IMR-90 (cell line): ENCODE measurements around the gene ARHGAP32. TPM values are rescaled to one million over a fixed set of nuclear protein-coding genes. Genes with fewer than 3 reads are reported as not detected.

ENCODE experiments used
- ATAC-seq: fragments of 200-7000 bp; cut with Tn5 transposase; 2 replicates; pipeline ENCODE4 v1.9.1; 2020; ENCODE audit warnings: low read depth, mild to moderate bottlenecking, moderate library complexity
- BruUV-seq: library from RNA; stranded (reverse); fragments of 400-500 nt; replicated peaks from 2 replicates; lab custom pipeline; 2021; lab: Mats Ljungman, UMichigan
- CTCF ChIA-PET: fragments of 300-600 bp; formaldehyde crosslinking; extraction: SDS; loops from one replicate; lab custom pipeline; 2021; ENCODE audit warnings: antibody characterized with exemption; lab: Yijun Ruan, JAX
- POLR2A ChIA-PET: fragments of 300-600 bp; sonication (Branson Sonifier 250); formaldehyde crosslinking; loops from one replicate; lab custom pipeline; 2022; ENCODE audit warnings: antibody characterized with exemption; ENCODE audit not compliant: unreplicated experiment; lab: Charles Lee
- DNase-seq: peaks from one replicate; pipeline ENCODE4 v3.0.0; 2013
- H2AFZ ChIP-seq: replicated peaks from 2 replicates; pipeline ENCODE3; 2013; ENCODE audit warnings: low read length, mild to moderate bottlenecking; ENCODE audit not compliant: poor library complexity
- H2AK5ac ChIP-seq: 2 replicates; pipeline ENCODE4 v1.6.1; 2013; ENCODE audit warnings: low read depth, low read length, inconsistent platforms
- H2AK9ac ChIP-seq: replicated peaks from 2 replicates; pipeline ENCODE3; 2013; ENCODE audit warnings: mild to moderate bottlenecking, low read depth, low read length, moderate library complexity; ENCODE audit not compliant: poor library complexity
- H2BK120ac ChIP-seq: 2 replicates; pipeline ENCODE4 v1.6.1; 2013; ENCODE audit warnings: low read depth, low read length, inconsistent platforms
- H2BK15ac ChIP-seq: 3 replicates; pipeline ENCODE4 v1.6.1; 2013; ENCODE audit warnings: low read depth, low read length, inconsistent platforms
- H2BK20ac ChIP-seq: 2 replicates; pipeline ENCODE4 v1.6.1; 2013; ENCODE audit warnings: low read depth, mild to moderate bottlenecking, inconsistent platforms, low read length, moderate library complexity
- H2BK5ac ChIP-seq: 2 replicates; pipeline ENCODE4 v1.6.1; 2013; ENCODE audit warnings: mild to moderate bottlenecking, low read depth, low read length, inconsistent platforms; ENCODE audit not compliant: poor library complexity, severe bottlenecking
- H3K14ac ChIP-seq: replicated peaks from 2 replicates; pipeline ENCODE4 v1.6.1; 2013; ENCODE audit warnings: low read depth, low read length, inconsistent platforms
- H3K18ac ChIP-seq: 2 replicates; pipeline ENCODE4 v1.6.1; 2013; ENCODE audit warnings: low read depth, low read length, control low read depth
- H3K23ac ChIP-seq: 2 replicates; pipeline ENCODE4 v1.6.1; 2013; ENCODE audit warnings: low read depth, low read length, inconsistent platforms
- H3K27ac ChIP-seq: 2 replicates; pipeline ENCODE4 v1.5.1; 2013; ENCODE audit warnings: mild to moderate bottlenecking, control low read depth, low read length; ENCODE audit not compliant: insufficient read depth
- H3K27me3 ChIP-seq: 2 replicates; pipeline ENCODE4 v1.6.1; 2013; ENCODE audit warnings: low read length; ENCODE audit not compliant: control insufficient read depth, insufficient read depth
- H3K36me3 ChIP-seq: 2 replicates; pipeline ENCODE4 v1.6.1; 2013; ENCODE audit warnings: low read length, mixed read lengths; ENCODE audit not compliant: control insufficient read depth, insufficient read depth
- H3K4ac ChIP-seq: 2 replicates; pipeline ENCODE4 v1.6.1; 2013; ENCODE audit warnings: low read depth, low read length, inconsistent platforms
- H3K4me1 ChIP-seq: 2 replicates; pipeline ENCODE4 v1.6.1; 2013; ENCODE audit warnings: low read length, mixed read lengths; ENCODE audit not compliant: control insufficient read depth, insufficient read depth
- H3K4me2 ChIP-seq: 2 replicates; pipeline ENCODE4 v1.6.1; 2013; ENCODE audit warnings: low read depth, mild to moderate bottlenecking, control low read depth, low read length, moderate library complexity
- H3K4me3 ChIP-seq: 2 replicates; pipeline ENCODE4 v1.5.1; 2013; ENCODE audit warnings: low read depth, mild to moderate bottlenecking, control low read depth, low read length, moderate library complexity; ENCODE audit not compliant: insufficient read depth
- H3K56ac ChIP-seq: 2 replicates; pipeline ENCODE4 v1.6.1; 2013; ENCODE audit warnings: low read length, inconsistent platforms; ENCODE audit not compliant: insufficient read depth; ENCODE audit errors: extremely low read depth
- H3K79me1 ChIP-seq, 2 experiments: 2 replicates each; pipeline ENCODE4 v1.6.1; 2013; ENCODE audit warnings: low read length in 2 of 2, inconsistent platforms in 1 of 2, low read depth in 1 of 2
- H3K9ac ChIP-seq: 2 replicates; pipeline ENCODE4 v1.6.1; 2013; ENCODE audit warnings: low read depth, low read length, control low read depth
- H3K9me1 ChIP-seq: 2 replicates; pipeline ENCODE4 v1.6.1; 2013; ENCODE audit warnings: low read length, inconsistent platforms; ENCODE audit not compliant: insufficient read depth
- H3K9me3 ChIP-seq: 2 replicates; pipeline ENCODE4 v1.6.1; 2013; ENCODE audit warnings: low read length; ENCODE audit not compliant: control insufficient read depth, insufficient read depth
- H4K20me1 ChIP-seq: 2 replicates; pipeline ENCODE4 v1.6.1; 2013; ENCODE audit warnings: low read length, inconsistent platforms; ENCODE audit not compliant: insufficient read depth
- H4K5ac ChIP-seq: 2 replicates; pipeline ENCODE4 v1.6.1; 2013; ENCODE audit warnings: mild to moderate bottlenecking, low read depth, low read length, control low read depth
- H4K8ac ChIP-seq, 2 experiments: 2 replicates each; pipeline ENCODE4 v1.6.1; 2013; ENCODE audit warnings: low read depth in 2 of 2, low read length in 2 of 2, control low read depth in 1 of 2, inconsistent platforms in 1 of 2
- H4K91ac ChIP-seq: 2 replicates; pipeline ENCODE4 v1.6.1; 2013; ENCODE audit warnings: low read depth, low read length, inconsistent platforms; ENCODE audit not compliant: insufficient read depth
- CTCF ChIP-seq: conservative IDR thresholded peaks from 2 replicates; pipeline ENCODE4 v1.5.1; 2012; ENCODE audit warnings: mild to moderate bottlenecking, low read depth, low read length, improper control_type of control experiment
- FOS ChIP-seq: fragments of 150-350 bp; IDR thresholded peaks from 2 replicates; pipeline ENCODE4 v1.6.1; 2016; ENCODE audit warnings: low read depth, low read length
- MAZ ChIP-seq: IDR thresholded peaks from 2 replicates; pipeline ENCODE4 v1.6.1; 2012; ENCODE audit warnings: low read depth, mild to moderate bottlenecking, low read length, improper control_type of control experiment, moderate library complexity, borderline replicate concordance
- MXI1 ChIP-seq: IDR thresholded peaks from 2 replicates; pipeline ENCODE4 v1.6.1; 2012; ENCODE audit warnings: low read depth, mild to moderate bottlenecking, low read length, moderate library complexity, borderline replicate concordance
- WGBS, 2 experiments: methylation state at CpG; one replicate each; pipeline versions ENCODE4 v1.1.5 to v1.1.7; 2013; ENCODE audit warnings: missing lambda C conversion rate in 2 of 2; ENCODE audit not compliant: insufficient read length in 1 of 2; ENCODE audit errors: extremely low coverage in 2 of 2; 5-methylcytosine and 5-hydroxymethylcytosine counted together
- dilution Hi-C: fragments of 300-500 bp; cut with HindIII; formaldehyde crosslinking; loops from one replicate; pipeline ENCODE4 v1.14.3; 2018; ENCODE audit warnings: low sequenced_read_pairs; ENCODE audit not compliant: unreplicated experiment
- in situ Hi-C: fragments of 300-500 bp; cut with MboI; formaldehyde crosslinking; loops from 3 replicates; pipeline ENCODE4 v1.14.3; 2019; ENCODE audit warnings: low sequenced_read_pairs, inconsistent platforms, mixed read lengths
- intact Hi-C: fragments of 100-400 bp; cut with micrococcal nuclease; formaldehyde crosslinking; loops from 2 replicates; pipeline ENCODE4 v1.10.0; 2022
- polyA plus RNA-seq, 3 experiments: library from polyadenylated mRNA; depleted of rRNA; stranded (reverse); fragments of >200 nt; gene quantifications; 2 replicates each; pipeline ENCODE4 v1.2.3, GENCODE V29; 2012; ENCODE audit warnings: low replicate concordance in 1 of 3
- total RNA-seq: library from RNA; depleted of rRNA; stranded (reverse); fragments of >200 nt; gene quantifications from 2 replicates; pipeline ENCODE4 v1.2.3, GENCODE V29; 2012

The ARHGAP32 gene
- total and polyA plus RNA-seq, 2 of the 4 experiments (the other 2 are of a cell fraction) = 4.1 to 8.4 TPM

- dilution Hi-C loops (no loop called here), intact Hi-C loops (no loop called here), in situ Hi-C loops (no loop called here)
- no peaks in the 10 kb centered on the region for H3K36me3 ChIP-seq
- H3K56ac ChIP-seq = no peak overlapping the region
- H3K4ac ChIP-seq = no peak overlapping the region
- H3K9me3 ChIP-seq = no peaks in the 10 kb centered on the region
- DNase-seq = peak; percentile 25
- no peaks in the 10 kb centered on the region for H3K79me1 ChIP-seq
- H3K4me2 ChIP-seq = no peak overlapping the region
- no peak overlapping the region for H3K27ac ChIP-seq
- H4K20me1 ChIP-seq = no peaks in the 10 kb centered on the region
- H2AK5ac ChIP-seq = no peak overlapping the region
- no TSS peak for BruUV-seq
- H3K14ac ChIP-seq = no peak overlapping the region
- no peak overlapping the region for H3K4me3 ChIP-seq
- peak; percentile 69 for ATAC-seq
- peaks cover 33% of the 10 kb centered on the region; the same call in 1 of the 2 replicates for H3K27me3 ChIP-seq
- CTCF ChIA-PET = interaction anchor here (1.4 to 1.5 kb wide), 2 partner anchors 17 to 54 kb away, joined by 7 to 9 read pairs; no protein-coding TSS in a partner anchor
- no peak overlapping the region for H2AFZ ChIP-seq
- no peak overlapping the region for H2BK5ac ChIP-seq
- H2BK15ac ChIP-seq = no peak overlapping the region
- H2BK20ac ChIP-seq = no peak overlapping the region
- H3K4me1 ChIP-seq = no peaks in the 10 kb centered on the region; the same call in 1 of the 2 replicates
- H4K8ac ChIP-seq = no peak overlapping the region
- no peak overlapping the region for H4K5ac ChIP-seq
- 10% methylated on average over 7 of the region's 11 CpGs; no CpG with 5 or more reads in 1 of the 2 experiments for WGBS, 2 experiments
- H2BK120ac ChIP-seq = no peak overlapping the region
- TF ChIP-seq FOS = no peak
- no peak for TF ChIP-seq MXI1
- TF ChIP-seq MAZ = no peak
- TF ChIP-seq CTCF = no peak
- POLR2A ChIA-PET = interaction anchor here (0.6 kb wide), 1 partner anchor 1063 kb away, joined by 5 read pairs; the partner anchor contains the start of gene PRDM10
- no peak overlapping the region for H3K23ac ChIP-seq
- H3K18ac ChIP-seq = no peak overlapping the region
- H3K9me1 ChIP-seq = no peaks in the 10 kb centered on the region
- H4K91ac ChIP-seq = no peak overlapping the region
- H2AK9ac ChIP-seq = no peak overlapping the region
- H3K9ac ChIP-seq = no peak overlapping the region
Measured at GRCh38 chr11:128939591-128939990, 252.5 kb downstream of the ARHGAP32 start.
